Sciatic nerve (tissue), 2 donors: Measurements from ENCODE around the gene STXBP1. TPM values are rescaled to one million over a fixed set of nuclear protein-coding genes. Genes with fewer than 3 reads are reported as not detected.

Experiments used
- ATAC-seq: fragments of 200-7000 bp; cut with Tn5 transposase; one replicate; pipeline ENCODE4 v1.9.1; 2020; ENCODE audit warnings: mild to moderate bottlenecking, moderate library complexity
- DNase-seq: peaks from one replicate; pipeline ENCODE4 v3.0.0-alpha.2; 2020; ENCODE audit warnings: low spot score
- intact Hi-C: fragments of 100-400 bp; cut with DNase I; formaldehyde crosslinking; loops from one replicate; pipeline ENCODE4 v1.14.2; 2022
- total RNA-seq: library from RNA; stranded (reverse); fragmentation: NEBNext Ultra II Directional; extraction: Animal tissue kit (Norgen Biotek cat#: 25700); gene quantifications from one replicate; pipeline ENCODE4 v1.2.1, GENCODE V29; 2021
- donor health status: DM: no; HTN: no; CAD: no.
- donor health status: DM: no; HTN: no; CAD: no.

STXBP1 gene
- total RNA-seq, 1 donor from 2014 or later = 113 TPM

DNA sequence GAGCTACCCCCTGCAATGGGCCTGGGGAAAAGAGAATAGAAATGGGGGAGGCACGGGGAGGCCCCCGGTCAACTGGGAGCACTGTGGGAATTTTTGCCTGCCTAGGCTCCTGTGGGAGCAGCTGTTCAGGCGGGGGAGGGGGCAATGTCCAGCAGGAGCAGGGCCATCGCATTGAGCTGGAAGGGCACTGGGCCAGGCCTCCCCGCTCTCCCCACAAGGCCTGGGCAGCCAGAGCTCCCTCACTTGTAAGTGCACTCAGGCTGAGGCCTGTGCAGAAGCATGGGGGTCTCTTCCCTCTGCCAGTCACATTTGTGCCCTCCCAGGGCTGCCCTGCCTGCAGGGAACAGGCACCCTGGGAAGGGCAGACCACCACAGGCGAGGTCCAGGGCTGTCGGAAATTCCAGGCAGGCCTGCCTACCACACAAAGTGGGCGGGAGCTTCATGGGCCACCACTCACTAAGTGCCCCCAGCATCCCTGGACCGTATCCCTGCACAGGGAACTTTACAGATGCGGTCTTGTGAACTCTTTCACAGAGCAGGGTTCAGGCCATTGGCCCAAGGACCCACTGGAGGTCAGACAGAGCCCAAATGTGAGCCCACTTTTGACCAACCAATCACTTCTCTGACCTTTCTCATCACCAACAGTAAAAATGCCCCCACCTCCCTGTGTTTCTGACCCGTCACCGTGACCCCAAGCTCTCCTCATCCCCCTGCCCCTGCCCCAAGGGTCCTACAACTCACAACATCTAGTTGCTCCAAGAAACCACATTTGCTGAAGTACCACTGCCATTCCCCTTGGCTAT lies 93.7 kb downstream of the STXBP1 start:
- no peak for ATAC-seq
- intact Hi-C loops = no loop called here
- DNase-seq = no peak

DNA sequence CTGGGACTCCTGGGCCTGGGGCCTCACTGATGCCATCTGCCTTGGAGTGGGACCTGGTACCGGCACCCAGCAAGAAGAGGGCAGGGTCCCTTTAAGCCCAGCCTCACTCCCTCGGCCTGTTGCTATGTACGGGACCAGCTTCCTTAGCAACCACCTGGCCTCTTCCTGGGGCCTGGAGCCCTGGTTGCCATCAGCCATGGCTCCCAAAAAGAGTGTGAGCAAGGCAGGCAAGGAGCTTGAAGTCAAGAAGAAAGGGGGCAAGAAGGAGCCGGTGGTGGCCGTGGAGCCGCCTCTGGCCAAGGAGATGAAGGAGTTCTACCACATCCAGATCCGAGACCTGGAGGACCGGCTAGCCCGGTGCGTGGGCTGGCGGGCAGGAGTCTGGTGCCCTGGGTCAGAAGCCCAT lies 94.8 kb downstream of the STXBP1 start, which contains the start of gene CFAP157:
TSS of gene CFAP157 (plus strand) at position 153 of the 406 bp plus-strand sequence. CDS start at position 197, 44 bp downstream.
- DNase-seq (no peak), ATAC-seq (no peak)
- intact Hi-C loops = no loop called here

- intact Hi-C loops = no loop called here
- DNase-seq = no peak
- ATAC-seq = no peak
Observed at GRCh38 chr9:127707766-127708165, 95.7 kb downstream of the STXBP1 start.

DNA sequence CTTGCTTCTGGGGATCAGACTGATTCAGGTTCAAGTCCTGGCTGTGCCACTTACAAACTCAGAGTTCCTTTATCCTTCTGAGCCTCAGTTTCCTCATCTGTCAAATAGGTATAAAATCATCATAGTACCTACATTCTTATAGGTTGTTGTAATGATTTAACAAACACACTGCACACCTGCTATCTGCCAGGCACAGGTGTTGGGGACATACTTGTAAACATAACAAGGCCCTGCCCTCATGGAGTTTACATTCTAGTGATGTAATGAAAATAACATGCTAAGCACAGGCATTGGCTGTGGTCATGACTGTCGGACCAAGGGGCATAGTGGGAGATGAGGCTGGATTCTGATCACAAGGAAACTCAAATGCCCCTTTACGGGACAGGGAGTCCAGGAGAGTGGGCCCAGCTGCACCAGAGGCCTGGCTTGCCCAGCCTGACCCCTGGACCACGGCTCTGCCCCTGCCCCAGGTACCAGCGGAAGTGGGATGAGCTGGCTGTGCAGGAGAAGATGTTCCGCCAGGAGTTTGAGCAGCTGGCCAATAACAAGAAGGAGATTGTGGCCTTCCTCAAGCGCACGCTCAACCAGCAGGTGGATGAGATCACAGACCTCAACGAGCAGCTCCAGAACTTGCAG lies 97.0 kb downstream of the STXBP1 start:
- no peak for ATAC-seq
- intact Hi-C loops = no loop called here
- no peak for DNase-seq

DNA sequence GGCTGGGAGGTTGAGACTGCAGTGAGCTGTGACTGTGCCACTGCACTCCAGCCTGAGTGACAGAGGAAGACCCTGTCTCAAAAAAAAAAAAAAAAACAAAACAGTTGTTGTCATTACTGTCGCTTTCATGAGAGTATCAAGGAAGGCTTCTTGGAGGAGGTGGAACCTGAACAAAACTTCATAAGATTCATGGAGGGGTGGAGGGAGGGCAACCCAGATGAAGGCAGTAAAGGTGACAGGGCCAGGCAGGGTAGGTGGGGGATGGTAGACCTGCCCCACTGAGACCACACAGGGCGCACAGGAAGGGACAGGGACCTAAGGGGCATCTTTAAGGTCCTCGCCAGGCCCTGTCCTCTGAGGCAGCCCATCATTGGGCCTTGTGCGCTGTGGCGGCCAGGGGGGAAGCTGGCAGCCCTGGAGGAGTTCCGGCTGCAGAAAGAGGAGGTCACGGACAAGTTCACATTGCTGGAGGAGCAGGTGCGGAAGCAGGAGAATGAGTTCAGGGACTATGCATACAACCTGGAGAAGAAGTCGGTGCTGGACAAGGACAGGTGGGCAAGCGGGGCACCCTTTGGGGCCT lies 98.2 kb downstream of the STXBP1 start:
- intact Hi-C loops = no loop called here
- DNase-seq (no peak), ATAC-seq (no peak)

GRCh38 chr9:127711226-127711701 lies 99.2 kb downstream of the STXBP1 start:
- ATAC-seq = no peak
- DNase-seq = no peak
- intact Hi-C loops = no loop called here

- intact Hi-C loops = no loop called here
- DNase-seq (no peak), ATAC-seq (no peak)
Observed at GRCh38 chr9:127711831-127712274, 99.8 kb downstream of the STXBP1 start.

GRCh38 chr9:127712371-127712770 lies 100.3 kb downstream of the STXBP1 start:
- DNase-seq (no peak), ATAC-seq (no peak)
- intact Hi-C loops = no loop called here

GRCh38 chr9:127712867-127713266 lies 100.8 kb downstream of the STXBP1 start:
- DNase-seq = no peak
- intact Hi-C loops = no loop called here
- ATAC-seq = no peak

GRCh38 chr9:127714020-127714750 lies 102.1 kb downstream of the STXBP1 start:
- intact Hi-C loops = no loop called here
- DNase-seq = no peak
- ATAC-seq = no peak

DNA sequence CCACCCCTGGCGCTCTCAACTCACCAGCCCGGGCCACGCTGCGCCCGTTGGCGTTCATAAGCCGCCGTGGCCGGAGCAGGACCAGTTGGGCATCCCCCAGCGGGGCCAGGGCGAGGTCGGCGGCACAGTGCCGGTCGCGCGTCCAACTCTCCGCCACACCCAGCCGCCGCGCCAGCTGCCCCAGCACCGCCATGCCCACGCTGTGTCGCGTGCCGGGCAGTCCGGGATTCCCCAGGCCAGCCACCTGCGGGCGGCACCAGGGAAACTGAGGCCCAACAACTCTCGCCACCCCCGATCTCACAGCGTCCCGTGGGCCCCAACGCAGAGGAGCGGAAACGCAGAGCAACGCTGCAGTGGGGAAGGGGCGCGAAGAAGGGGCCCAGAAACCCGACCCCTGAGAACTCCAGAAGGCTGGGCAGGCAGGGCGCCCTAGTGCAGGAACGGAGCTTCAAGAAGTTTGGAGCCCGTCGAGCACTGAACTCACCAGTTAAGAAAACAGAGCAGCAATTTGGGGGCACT lies 102.9 kb downstream of the STXBP1 start:
- DNase-seq (no peak), ATAC-seq (peak; percentile 0)
- intact Hi-C loops = no loop called here

GRCh38 chr9:127715470-127716337 lies 103.6 kb downstream of the STXBP1 start, which contains the start of the genes PTRH1 and TTC16:
TSS of gene PTRH1 (minus strand) at chr9:127715663. CDS start at chr9:127715639, 24 bp downstream.
TSS of gene TTC16 (plus strand) at chr9:127716079. CDS start at chr9:127716146, 67 bp downstream.
- peak; percentile 98 for ATAC-seq
- intact Hi-C loops = no loop called here
- peak; percentile 99 for DNase-seq

DNA sequence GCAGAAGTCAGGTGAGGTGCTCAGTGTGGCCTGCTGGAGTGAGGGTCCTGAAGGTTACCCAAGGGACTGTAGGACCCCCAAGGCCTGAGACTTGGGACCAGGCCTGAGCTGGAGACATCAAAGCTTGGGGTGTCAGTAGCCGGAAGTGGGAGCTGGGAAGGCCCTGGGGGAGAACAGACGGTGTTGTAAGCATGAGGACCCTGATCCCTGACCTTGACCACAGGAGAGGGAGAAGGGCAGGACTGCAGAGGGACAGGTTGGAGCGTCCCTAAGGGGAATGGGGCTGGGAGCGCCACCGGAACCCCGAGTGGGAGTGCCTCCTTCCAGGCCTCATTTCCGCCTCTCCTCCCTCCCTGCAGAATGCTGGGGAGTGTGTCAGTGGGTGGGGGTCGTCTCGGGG lies 104.3 kb downstream of the STXBP1 start:
- no peak for ATAC-seq
- intact Hi-C loops = no loop called here
- DNase-seq = no peak

- DNase-seq (no peak), ATAC-seq (no peak)
- intact Hi-C loops = no loop called here
Observed at GRCh38 chr9:127717766-127718165, 105.7 kb downstream of the STXBP1 start.

GRCh38 chr9:127720031-127720864 lies 108.2 kb downstream of the STXBP1 start:
- intact Hi-C loops = no loop called here
- no peak for ATAC-seq
- DNase-seq = no peak

GRCh38 chr9:127720865-127721227 lies 108.8 kb downstream of the STXBP1 start:
- DNase-seq = no peak
- intact Hi-C loops = no loop called here
- no peak for ATAC-seq

DNA sequence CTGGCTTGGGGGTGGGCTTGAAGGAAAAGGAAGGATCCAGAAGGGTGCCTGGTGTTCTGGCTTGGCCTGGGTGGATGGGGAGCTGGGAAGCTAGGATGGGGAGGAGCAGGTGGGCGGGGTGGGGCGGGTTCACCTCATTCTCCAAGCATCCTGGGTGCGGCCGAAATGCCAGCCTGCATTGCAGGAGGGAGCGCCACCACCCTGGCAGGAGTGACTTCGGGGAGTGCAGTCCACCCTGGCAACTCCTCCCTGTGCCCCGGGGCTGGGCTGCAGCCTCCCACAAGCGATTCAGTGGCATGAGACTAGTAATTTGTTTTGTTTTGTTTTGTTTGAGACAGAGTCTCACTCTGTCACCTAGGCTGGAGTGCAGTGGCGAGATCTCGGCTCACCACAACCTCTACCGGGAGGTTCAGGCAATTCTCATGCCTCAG lies 109.3 kb downstream of the STXBP1 start:
- no peak for DNase-seq
- no peak for ATAC-seq
- intact Hi-C loops = no loop called here
